Skin of body (tissue), 2 donors: ENCODE data around the gene DRD2. TPM values are rescaled to one million over a fixed set of nuclear protein-coding genes. Genes with fewer than 3 reads are reported as not detected.

Experiments
- DNase-seq: peaks from one replicate; lab custom pipeline; 2025; lab: John Stamatoyannopoulos, UW
- total RNA-seq: library from RNA; depleted of rRNA; stranded (reverse); fragments of >200 nt; gene quantifications from one replicate; pipeline ENCODE4 v1.2.3, GENCODE V29; 2014

Gene DRD2
- total RNA-seq, 1 donor from 2014 or later, result 0.20 TPM

- no peak for DNase-seq
Observed at GRCh38 chr11:113487622-113488021, 12.4 kb upstream of the DRD2 start.

GRCh38 chr11:113484223-113484622 lies 9.0 kb upstream of the DRD2 start:
- DNase-seq, result no peak

- DNase-seq, result no peak
Observed at GRCh38 chr11:113481672-113482071, 6.5 kb upstream of the DRD2 start.

DNA sequence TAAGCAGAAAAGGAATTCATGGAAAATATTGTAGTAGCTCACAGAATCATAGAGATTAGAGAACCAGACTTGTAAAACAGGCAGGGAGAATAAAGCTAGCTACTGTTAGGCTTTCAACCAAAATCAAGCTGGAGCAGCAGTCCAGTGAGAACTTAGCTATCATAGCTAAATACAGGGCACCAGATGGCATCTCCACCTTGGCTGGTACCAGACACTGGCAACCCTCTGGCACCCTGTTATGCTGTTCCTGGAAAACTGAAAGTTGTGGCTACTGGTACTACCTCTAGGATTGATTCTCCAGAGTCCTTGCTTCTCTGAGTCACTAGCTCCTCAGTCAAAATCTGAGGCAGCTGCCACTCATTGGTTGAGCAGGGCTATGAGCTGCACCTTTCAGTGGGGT lies 6.0 kb upstream of the DRD2 start:
- no peak for DNase-seq

DNA sequence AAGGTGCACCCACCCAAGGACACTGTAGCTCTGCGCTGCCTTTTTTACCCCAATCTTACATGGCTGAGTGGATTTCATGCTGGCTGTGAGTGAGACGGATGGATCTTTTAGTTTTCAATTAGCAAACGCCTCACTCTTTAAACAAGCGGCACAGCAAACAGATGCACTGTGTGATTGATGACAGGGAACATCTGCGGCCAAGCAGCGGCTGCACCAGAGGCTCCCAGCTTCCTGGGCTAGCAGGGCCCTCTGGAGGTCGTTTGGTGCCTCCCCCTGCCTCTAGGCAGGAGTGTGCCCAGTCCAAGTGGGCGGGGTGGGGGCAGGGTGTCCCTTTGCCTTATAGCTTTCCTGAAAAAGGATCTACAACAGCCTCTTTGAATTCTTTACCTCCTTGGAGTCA lies 2.1 kb upstream of the DRD2 start:
- DNase-seq, result no peak

GRCh38 chr11:113476553-113476952 lies 1.4 kb upstream of the DRD2 start:
- no peak for DNase-seq

DNA sequence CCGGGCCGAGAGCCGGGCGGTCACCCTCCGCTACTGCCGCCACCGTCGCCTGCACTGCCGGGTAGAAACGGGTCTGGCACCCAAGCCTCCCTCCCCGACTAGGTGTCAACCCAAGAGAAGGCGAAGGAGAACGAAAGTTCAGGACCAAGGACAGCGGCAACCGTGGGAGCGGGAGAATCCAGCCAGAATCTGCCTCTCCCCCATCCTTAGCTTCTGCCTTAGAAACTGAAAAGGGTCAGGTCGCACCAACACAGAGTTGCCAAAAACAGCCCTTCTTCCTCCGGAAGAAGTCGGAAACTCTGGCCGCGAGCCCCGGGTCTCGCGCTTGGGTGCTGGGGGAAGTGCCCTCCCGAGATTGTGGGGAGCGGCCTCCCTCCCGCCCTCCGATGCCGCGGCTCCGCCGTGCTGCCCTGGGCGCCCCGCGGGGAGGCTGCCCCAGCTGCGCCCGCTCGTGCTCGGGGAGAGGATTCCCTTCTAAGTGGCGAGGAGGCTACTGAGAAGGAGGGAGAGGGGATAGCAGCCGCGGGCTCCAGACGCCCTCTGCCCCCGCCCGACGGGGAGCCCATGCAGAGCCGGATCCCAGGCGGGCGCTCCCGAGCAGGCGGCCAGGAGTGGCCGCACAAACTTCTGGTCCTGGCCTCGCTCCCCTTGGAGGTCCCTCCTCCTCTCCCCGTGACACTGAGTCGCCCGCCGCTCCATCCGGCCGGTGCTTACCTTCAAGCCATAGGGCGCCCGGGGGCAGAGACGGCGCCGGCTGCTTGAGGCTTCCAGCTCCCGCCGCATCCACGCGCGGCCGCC lies 637 bp downstream of the DRD2 start:
- DNase-seq, result peak; percentile 69

DNA sequence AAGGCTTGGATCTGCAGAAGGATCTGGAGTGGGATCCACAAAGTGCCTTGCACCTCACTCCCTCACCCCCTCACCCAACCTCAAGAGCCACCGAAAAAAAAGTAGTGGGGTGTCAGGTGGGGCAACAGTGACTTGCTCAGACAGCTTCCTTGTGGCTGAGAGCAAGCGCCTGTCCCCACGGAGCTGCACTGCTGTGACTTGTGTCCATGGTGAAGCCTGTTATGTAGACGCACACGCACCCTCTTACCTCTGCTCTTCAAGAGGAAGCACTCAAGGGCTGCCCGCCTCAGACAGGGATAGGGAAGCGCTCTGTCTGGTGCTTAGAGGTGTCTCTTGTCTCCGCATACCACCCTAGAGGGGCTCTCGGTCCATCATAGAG lies 1.2 kb downstream of the DRD2 start:
- DNase-seq, result no peak

DNA sequence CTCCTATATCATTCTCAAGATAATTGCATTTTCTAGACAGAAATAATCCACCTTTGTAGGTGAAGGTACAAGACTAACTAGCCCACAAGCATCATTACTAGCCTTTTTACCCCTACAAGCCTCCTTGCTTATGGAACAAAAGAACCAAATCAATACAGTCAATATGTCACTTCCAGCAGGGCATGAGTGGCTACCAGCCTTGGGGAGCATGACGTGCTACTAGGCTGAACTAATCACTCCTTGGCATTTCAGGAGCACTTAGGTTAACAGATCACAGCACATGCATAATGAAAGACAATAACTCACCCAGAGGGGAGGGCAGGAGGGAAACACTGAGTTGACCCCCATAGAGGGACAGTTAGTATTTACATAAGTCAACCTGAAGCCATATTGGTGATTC lies 2.7 kb downstream of the DRD2 start:
- no peak for DNase-seq

GRCh38 chr11:113470233-113470632 lies 5.0 kb downstream of the DRD2 start:
- no peak for DNase-seq

DNA sequence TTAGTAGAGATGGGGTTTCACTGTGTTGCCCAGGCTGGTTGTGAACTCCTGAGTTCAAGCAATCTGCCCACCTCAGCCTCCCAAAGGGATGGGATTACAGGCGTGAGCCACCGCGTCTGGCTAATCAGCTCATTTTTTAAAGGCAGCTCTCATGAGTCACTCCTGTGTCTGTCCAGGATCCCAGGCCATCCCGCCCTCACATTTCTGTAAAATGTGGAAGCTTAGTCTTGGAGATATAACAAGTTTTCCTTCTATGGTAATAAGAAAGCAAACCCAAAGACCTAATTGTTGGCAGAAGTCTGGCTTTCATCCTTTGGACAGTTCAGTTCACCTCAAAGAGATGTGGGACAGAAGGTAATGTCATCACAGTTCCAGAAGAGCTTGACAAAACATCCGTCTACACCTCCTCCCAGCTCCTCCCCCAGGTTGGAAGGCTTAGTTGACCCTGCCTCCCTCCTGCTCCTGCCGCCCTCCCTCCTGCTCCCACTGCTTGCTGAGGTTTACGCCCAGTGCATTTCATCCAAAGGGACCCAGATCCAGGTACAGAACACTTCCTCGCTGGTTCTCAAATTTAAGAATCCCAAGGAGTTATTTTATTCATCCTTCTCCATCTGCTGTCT lies 6.4 kb downstream of the DRD2 start:
- no peak for DNase-seq

DNA sequence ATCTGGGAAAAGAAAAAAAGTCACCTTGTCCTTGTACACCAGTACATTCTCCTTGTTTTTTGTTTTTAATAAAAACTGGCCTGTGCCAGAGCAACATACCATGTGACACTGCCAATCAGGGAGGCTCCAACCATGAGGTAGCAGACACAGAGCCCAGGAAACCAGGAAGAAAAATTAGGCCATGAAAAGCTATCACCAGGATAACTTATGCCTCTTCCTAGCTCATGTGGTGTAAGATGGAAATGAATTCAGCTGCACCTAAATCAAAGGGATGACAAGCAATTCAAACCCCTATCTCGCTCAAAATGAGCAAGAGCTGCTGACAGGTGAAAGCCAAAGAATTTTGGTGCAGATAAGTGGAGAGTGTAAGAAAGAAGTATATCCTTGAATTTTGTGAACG lies 7.7 kb downstream of the DRD2 start:
- DNase-seq, result no peak

GRCh38 chr11:113465786-113466185 lies 9.4 kb downstream of the DRD2 start:
- DNase-seq, result no peak

GRCh38 chr11:113464416-113464815 lies 10.8 kb downstream of the DRD2 start:
- DNase-seq, result no peak

- DNase-seq, result no peak
Observed at GRCh38 chr11:113462830-113463229, 12.4 kb downstream of the DRD2 start.

DNA sequence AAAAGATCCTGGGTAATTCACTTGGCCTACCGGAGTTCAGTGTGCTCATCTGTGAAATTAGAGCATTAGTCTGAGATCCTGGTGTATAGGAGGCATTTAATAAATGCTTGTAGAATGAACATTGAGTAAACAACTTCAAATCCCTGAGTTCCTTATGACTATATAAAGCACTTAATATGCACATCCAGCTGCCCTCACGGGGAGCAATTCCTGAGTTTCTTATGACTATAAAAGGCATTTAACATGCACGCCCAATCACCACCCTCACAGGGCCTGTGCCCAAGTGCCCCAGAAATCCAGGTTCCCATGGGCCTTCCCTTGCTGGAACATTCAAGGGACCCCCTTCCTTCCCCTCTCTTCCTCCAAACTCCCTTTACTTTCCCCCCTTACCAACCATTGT lies 13.6 kb downstream of the DRD2 start:
- no peak for DNase-seq

DNA sequence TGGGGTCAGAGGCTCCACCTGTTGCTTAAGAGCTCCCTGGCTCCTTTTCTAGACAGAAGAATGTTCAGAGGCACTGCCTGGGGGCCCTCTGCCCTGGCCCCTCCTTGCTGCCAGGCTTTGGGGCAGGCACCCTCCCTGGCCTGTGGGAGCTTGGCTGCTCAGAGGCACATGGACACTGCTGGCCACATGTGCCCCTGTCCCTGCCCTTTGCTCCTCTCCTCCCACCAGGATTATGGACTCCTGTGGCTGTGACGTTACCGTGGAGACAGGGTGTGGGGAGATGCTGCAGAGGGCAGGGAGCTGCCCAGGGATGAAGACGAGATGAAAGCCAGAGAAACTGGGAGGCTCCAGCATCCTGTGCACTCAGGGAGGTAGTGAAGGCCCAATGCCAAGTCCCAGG lies 14.7 kb downstream of the DRD2 start:
- no peak for DNase-seq

GRCh38 chr11:113458189-113458588 lies 17.0 kb downstream of the DRD2 start:
- DNase-seq, result no peak

DNA sequence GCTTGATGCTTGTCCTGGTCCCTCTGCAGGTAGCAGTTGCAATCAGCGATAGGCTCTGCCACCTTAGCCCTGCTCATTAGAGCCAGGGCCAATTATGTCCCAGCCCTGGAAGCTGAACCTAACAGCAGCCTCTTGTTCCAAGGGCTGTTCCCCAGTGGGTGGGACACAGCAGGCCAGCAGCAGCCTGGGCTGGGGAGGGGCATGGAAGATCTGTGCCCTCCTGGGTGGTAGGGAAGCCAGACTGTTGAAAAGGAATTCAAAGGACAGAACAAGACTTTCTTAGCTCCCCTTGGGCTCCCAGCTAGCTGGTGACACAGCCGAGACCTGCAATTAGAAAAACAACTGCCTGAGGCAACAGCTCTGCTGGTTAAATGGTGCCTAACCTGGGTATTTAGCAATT lies 17.4 kb downstream of the DRD2 start:
- DNase-seq, result no peak

DNA sequence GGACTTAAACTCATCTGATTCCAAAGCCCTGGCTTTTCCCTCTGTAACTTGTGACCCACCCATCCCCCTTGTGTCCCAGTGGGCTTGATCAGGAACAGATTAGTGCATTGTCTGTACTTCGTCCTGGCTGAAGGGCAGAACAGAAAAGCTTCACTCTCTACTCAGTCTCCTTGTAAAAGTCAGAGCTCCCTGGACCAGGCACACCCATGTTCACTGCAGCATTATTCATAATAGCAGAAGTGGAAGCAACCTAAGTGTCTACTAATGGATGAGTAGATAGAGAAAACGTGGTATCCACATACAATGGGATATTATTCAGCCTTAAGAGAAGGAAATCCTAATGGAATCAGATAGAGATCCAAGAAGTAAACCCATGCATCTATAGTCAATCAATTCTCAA lies 20.7 kb downstream of the DRD2 start:
- DNase-seq, result no peak

DNA sequence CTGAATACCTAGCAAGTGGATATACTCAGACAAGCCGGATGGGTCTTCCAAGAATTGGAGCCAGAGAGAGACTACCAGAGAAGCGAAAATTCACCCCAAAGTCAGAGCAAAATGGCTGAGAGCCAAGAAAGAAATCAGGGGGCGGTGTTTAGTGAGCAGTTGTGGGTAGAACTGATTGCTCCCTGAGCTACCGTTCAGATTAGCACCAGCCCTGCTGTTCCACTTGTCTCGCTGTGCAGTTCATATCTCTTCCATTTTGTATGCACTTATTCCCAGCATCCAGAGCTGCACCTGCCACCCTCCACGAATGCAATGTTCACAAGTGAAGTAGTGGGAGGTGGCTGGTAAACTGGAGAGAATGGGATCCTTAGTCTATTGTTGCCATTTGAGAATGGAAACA lies 25.5 kb downstream of the DRD2 start:
- no peak for DNase-seq

DNA sequence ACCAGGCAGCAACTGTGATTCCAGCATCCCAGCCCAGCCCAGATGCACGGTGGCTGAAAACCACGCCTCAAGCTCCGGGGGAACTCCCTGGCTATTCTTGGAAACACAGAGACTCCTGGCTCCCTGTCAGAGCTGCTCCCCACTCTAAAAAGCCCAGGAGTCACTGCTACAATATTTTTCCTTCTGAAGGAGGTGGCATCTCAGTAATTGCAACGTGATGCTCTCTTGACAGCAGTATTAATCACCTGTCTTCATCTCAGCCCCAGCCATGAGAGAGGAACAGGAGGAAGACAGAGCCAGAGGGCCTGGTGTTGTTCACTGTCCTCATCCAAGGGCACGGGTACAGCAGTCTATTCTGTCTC lies 26.9 kb downstream of the DRD2 start:
- DNase-seq, result no peak

GRCh38 chr11:113447621-113448315 lies 27.4 kb downstream of the DRD2 start:
- DNase-seq, result no peak
